Activated CD8-positive, alpha-beta T cell treated with anti-CD3 and anti-CD28 coated beads for 36 hours (primary cell): ENCODE measurements around the gene C2orf72. TPM values are rescaled to one million over a fixed set of nuclear protein-coding genes. Genes with fewer than 3 reads are reported as not detected.

Experiments used
- ATAC-seq: fragments of 200-7000 bp; cut with Tn5 transposase; one replicate; pipeline ENCODE4 v1.10.0; 2021; ENCODE audit warnings: mild to moderate bottlenecking, moderate library complexity
- CTCF ChIA-PET: fragments of 350-600 bp; sonication (Branson Sonifier 250); formaldehyde crosslinking; loops from one replicate; lab custom pipeline; 2021; ENCODE audit warnings: antibody characterized with exemption; lab: Charles Lee
- POLR2A ChIA-PET: fragments of 350-600 bp; sonication (Branson Sonifier 250); formaldehyde crosslinking; loops from one replicate; lab custom pipeline; 2021; ENCODE audit warnings: antibody characterized with exemption; lab: Charles Lee
- DNase-seq: peaks from one replicate; pipeline ENCODE4 v3.0.0-alpha.2; 2020
- H3K27ac Mint-ChIP-seq: one replicate; pipeline ENCODE4 v1.8.0; 2021; ENCODE audit warnings: mild to moderate bottlenecking, mixed read lengths
- H3K27me3 Mint-ChIP-seq: one replicate; pipeline ENCODE4 v1.8.0; 2021; ENCODE audit warnings: mixed read lengths
- H3K36me3 Mint-ChIP-seq: one replicate; pipeline ENCODE4 v1.8.0; 2021; ENCODE audit warnings: low read depth, mixed read lengths
- H3K4me1 Mint-ChIP-seq: one replicate; pipeline ENCODE4 v1.8.0; 2021; ENCODE audit warnings: low read depth, mixed read lengths
- H3K4me3 Mint-ChIP-seq: one replicate; pipeline ENCODE4 v1.8.0; 2021; ENCODE audit warnings: mild to moderate bottlenecking, moderate library complexity, mixed read lengths
- H3K9me3 Mint-ChIP-seq: one replicate; pipeline ENCODE4 v1.8.0; 2021; ENCODE audit warnings: mixed read lengths
- intact Hi-C: fragments of 100-400 bp; cut with micrococcal nuclease; formaldehyde crosslinking; loops from one replicate; pipeline ENCODE4 v1.10.0; 2022
- total RNA-seq, 2 experiments: library from RNA; stranded (reverse); gene quantifications; one replicate each; pipeline ENCODE4 v1.2.3, GENCODE V29; 2021
- TF ChIP-seq, protein P1 (sequence below): fragments of 200-600 bp; IDR thresholded peaks from one replicate; pipeline ENCODE4 v1.8.0; 2022; ENCODE audit warnings: antibody characterized with exemption, mild to moderate bottlenecking

The C2orf72 gene
- total RNA-seq, 2 experiments from 2014 or later: 2.6 to 5.1 TPM

DNA sequence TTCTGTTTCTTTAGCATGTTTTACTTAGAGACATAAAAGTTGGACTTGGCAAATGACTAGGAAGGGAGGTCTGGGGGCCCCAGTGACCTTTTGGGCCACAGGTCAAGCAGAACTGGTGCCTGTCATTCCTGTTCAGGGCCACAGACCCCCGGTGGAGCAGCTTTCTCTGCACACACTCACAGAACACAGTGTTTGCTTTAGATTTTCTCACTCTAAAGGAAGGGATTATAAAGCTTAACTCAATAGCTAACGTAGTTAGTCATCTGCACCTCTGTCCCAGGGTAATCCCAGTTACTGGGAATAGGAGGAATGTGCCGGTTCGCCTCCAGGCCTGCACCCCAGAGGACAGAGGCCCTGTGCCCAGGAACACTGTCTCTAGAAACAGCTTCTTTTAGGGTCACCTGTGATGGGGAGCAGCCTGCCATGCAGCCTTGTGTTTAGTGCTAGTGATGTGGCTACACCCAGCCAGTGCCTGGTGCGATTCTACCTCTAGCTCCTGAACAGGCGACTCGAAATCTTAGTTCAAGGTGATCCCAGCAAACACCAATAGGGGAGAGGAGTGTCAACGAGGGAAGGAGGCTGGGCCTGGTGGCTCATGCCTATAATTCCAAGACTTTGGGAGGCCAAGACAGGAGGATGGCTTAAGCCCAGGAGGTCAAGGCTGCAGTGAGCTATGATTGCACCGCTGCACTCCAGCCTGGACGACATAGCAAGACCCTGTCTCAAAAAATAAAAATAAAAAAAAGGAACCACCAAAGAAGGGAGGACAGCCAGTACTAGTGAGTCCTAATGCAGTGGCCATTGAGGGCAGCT, 29.8 kb upstream of the C2orf72 start:
- ATAC-seq: no peak
- TF ChIP-seq, protein P1, sequence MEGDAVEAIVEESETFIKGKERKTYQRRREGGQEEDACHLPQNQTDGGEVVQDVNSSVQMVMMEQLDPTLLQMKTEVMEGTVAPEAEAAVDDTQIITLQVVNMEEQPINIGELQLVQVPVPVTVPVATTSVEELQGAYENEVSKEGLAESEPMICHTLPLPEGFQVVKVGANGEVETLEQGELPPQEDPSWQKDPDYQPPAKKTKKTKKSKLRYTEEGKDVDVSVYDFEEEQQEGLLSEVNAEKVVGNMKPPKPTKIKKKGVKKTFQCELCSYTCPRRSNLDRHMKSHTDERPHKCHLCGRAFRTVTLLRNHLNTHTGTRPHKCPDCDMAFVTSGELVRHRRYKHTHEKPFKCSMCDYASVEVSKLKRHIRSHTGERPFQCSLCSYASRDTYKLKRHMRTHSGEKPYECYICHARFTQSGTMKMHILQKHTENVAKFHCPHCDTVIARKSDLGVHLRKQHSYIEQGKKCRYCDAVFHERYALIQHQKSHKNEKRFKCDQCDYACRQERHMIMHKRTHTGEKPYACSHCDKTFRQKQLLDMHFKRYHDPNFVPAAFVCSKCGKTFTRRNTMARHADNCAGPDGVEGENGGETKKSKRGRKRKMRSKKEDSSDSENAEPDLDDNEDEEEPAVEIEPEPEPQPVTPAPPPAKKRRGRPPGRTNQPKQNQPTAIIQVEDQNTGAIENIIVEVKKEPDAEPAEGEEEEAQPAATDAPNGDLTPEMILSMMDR: no peak
- no peaks in the 10 kb centered on the region for H3K4me1 Mint-ChIP-seq
- DNase-seq: no peak
- intact Hi-C loops: no loop called here
- no peak overlapping the region for H3K27ac Mint-ChIP-seq
- peaks cover 5% of the 10 kb centered on the region for H3K27me3 Mint-ChIP-seq
- no peak overlapping the region for H3K4me3 Mint-ChIP-seq
- POLR2A ChIA-PET: interaction anchor here (0.9 kb wide), 1 partner anchor 92 kb away, joined by 3 read pairs; no protein-coding TSS in a partner anchor
- peaks cover 3% of the 10 kb centered on the region for H3K9me3 Mint-ChIP-seq
- H3K36me3 Mint-ChIP-seq: peaks cover 2% of the 10 kb centered on the region
- CTCF ChIA-PET: interaction anchor here (0.6 to 3.5 kb wide), 5 partner anchors 20 to 183 kb away, joined by 3 to 15 read pairs (median 5); no protein-coding TSS in a partner anchor

DNA sequence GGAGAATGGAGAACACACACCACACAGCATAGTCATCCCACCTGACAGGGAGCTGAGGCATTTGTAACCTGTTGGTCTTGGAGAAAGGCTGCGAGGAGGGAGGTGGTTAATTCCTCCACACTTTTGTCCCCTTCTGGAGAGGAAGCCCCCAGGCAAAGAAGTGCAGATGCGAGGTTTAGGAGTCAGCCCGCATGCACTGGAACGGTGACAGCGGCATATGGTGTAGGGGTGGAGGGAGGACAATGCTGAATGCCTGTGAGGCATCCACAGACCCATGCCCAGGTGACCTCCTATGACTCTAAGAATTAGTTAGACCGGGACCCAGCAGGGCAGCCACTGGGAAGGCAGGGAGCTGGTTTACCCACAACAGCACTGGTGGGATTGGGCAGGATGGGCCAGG, 29.2 kb upstream of the C2orf72 start:
- DNase-seq: no peak
- ChIA-PET POLR2A (interaction anchor here (0.7 kb wide), 1 partner anchor 9 kb away, joined by 4 read pairs; no protein-coding TSS in a partner anchor), CTCF (interaction anchor here (0.7 to 3.5 kb wide), 4 partner anchors 21 to 184 kb away, joined by 3 to 15 read pairs (median 6); no protein-coding TSS in a partner anchor)
- H3K9me3 Mint-ChIP-seq: peaks cover 3% of the 10 kb centered on the region
- H3K27me3 Mint-ChIP-seq: peaks cover 7% of the 10 kb centered on the region
- intact Hi-C loops: no loop called here
- H3K27ac Mint-ChIP-seq: no peak overlapping the region
- TF ChIP-seq, protein P1: no peak
- no peak overlapping the region for H3K4me3 Mint-ChIP-seq
- peaks cover 2% of the 10 kb centered on the region for H3K36me3 Mint-ChIP-seq
- no peaks in the 10 kb centered on the region for H3K4me1 Mint-ChIP-seq
- no peak for ATAC-seq

GRCh38 chr2:231009236-231009919, 27.9 kb upstream of the C2orf72 start:
- Mint-ChIP-seq H3K4me3 (no peak overlapping the region), H3K27ac (no peak overlapping the region), H3K27me3 (peaks cover 5% of the 10 kb centered on the region), H3K4me1 (no peaks in the 10 kb centered on the region), H3K36me3 (peaks cover 2% of the 10 kb centered on the region), H3K9me3 (peaks cover 3% of the 10 kb centered on the region)
- intact Hi-C loops: no loop called here
- ChIA-PET CTCF (interaction anchor here (0.7 to 3.5 kb wide), 2 partner anchors 22 to 161 kb away, joined by 3 to 15 read pairs; no protein-coding TSS in a partner anchor), POLR2A (no interaction called here)
- DNase-seq: no peak
- TF ChIP-seq, protein P1: no peak
- no peak for ATAC-seq

GRCh38 chr2:231010201-231010730, 27.1 kb upstream of the C2orf72 start:
- POLR2A ChIA-PET: no interaction called here
- H3K27ac Mint-ChIP-seq: no peak overlapping the region

More at GRCh38 chr2:231010201-231010730, 27.1 kb upstream of the C2orf72 start:
- DNase-seq: no peak
- intact Hi-C loops: no loop called here
- Mint-ChIP-seq H3K27me3 (peaks cover 5% of the 10 kb centered on the region), H3K4me1 (no peaks in the 10 kb centered on the region), H3K9me3 (peaks cover 3% of the 10 kb centered on the region), H3K36me3 (peaks cover 2% of the 10 kb centered on the region), H3K4me3 (no peak overlapping the region)
- CTCF ChIA-PET: interaction anchor here (0.7 to 1.7 kb wide), 2 partner anchors 43 to 162 kb away, joined by 3 to 4 read pairs; no protein-coding TSS in a partner anchor
- no peak for ATAC-seq
- TF ChIP-seq, protein P1: no peak
